HEK293 (cell line): ENCODE results near the gene DNAJC30.

Experiments used
- GLI2 ChIP-seq: fragments of 450-650 bp; formaldehyde crosslinking; IDR thresholded peaks from 2 replicates; pipeline ENCODE4; 2017; ENCODE audit warnings: missing biosample characterization, missing genetic modification characterization, low read depth, borderline replicate concordance
- IKZF3 ChIP-seq: fragments of 450-650 bp; IDR thresholded peaks from 2 replicates; pipeline ENCODE4 v1.5.0; 2018; ENCODE audit warnings: missing biosample characterization, mild to moderate bottlenecking, missing genetic modification characterization, moderate library complexity
- KLF1 ChIP-seq: fragments of 450-650 bp; formaldehyde crosslinking; IDR thresholded peaks from 2 replicates; pipeline ENCODE4 v1.5.1; 2016; ENCODE audit warnings: missing biosample characterization, missing genetic modification characterization
- KLF10 ChIP-seq: fragments of 450-650 bp; IDR thresholded peaks from 2 replicates; pipeline ENCODE4 v1.5.1; 2018; ENCODE audit warnings: missing biosample characterization, mild to moderate bottlenecking, missing genetic modification characterization
- PRDM6 ChIP-seq: fragments of 450-650 bp; formaldehyde crosslinking; IDR thresholded peaks from 2 replicates; pipeline ENCODE4 v1.5.1; 2017; ENCODE audit warnings: missing biosample characterization, missing genetic modification characterization
- SP2 ChIP-seq: fragments of 450-650 bp; formaldehyde crosslinking; IDR thresholded peaks from 2 replicates; pipeline ENCODE4 v1.5.1; 2016; ENCODE audit warnings: missing biosample characterization, missing genetic modification characterization
- TCF7L2 ChIP-seq: IDR thresholded peaks from 2 replicates; pipeline ENCODE4 v1.6.1; 2011; ENCODE audit warnings: low read depth, mild to moderate bottlenecking, inconsistent platforms, low read length, moderate library complexity, borderline replicate concordance
- TSHZ1 ChIP-seq: fragments of 450-650 bp; formaldehyde crosslinking; IDR thresholded peaks from 2 replicates; pipeline ENCODE4 v1.5.1; 2016; ENCODE audit warnings: missing biosample characterization, missing genetic modification characterization, borderline replicate concordance
- WT1 ChIP-seq: fragments of 450-650 bp; formaldehyde crosslinking; IDR thresholded peaks from 2 replicates; pipeline ENCODE4 v1.5.1; 2016; ENCODE audit warnings: missing biosample characterization, missing genetic modification characterization
- YY1 ChIP-seq: fragments of 450-650 bp; formaldehyde crosslinking; IDR thresholded peaks from 2 replicates; pipeline ENCODE4 v1.5.1; 2018; ENCODE audit warnings: missing biosample characterization, missing genetic modification characterization
- ZBTB10 ChIP-seq: fragments of 450-650 bp; formaldehyde crosslinking; IDR thresholded peaks from 2 replicates; pipeline ENCODE4 v1.5.1; 2016; ENCODE audit warnings: missing biosample characterization, missing genetic modification characterization
- ZBTB7A ChIP-seq: fragments of 450-650 bp; formaldehyde crosslinking; IDR thresholded peaks from 2 replicates; pipeline ENCODE4 v1.5.1; 2016; ENCODE audit warnings: low read depth, missing biosample characterization, missing genetic modification characterization
- ZFP3 ChIP-seq: fragments of 450-650 bp; formaldehyde crosslinking; IDR thresholded peaks from 2 replicates; pipeline ENCODE4 v1.5.1; 2016; ENCODE audit warnings: low read depth, missing biosample characterization, missing genetic modification characterization
- ZIC2 ChIP-seq: fragments of 450-650 bp; formaldehyde crosslinking; IDR thresholded peaks from 2 replicates; pipeline ENCODE4 v1.5.1; 2016; ENCODE audit warnings: missing biosample characterization, missing genetic modification characterization
- ZNF10 ChIP-seq: fragments of 450-650 bp; formaldehyde crosslinking; IDR thresholded peaks from 2 replicates; pipeline ENCODE4 v1.5.1; 2017; ENCODE audit warnings: missing biosample characterization, missing genetic modification characterization
- ZNF157 ChIP-seq: fragments of 450-650 bp; formaldehyde crosslinking; IDR thresholded peaks from 2 replicates; pipeline ENCODE4 v1.5.1; 2016; ENCODE audit warnings: missing biosample characterization, missing genetic modification characterization
- ZNF214 ChIP-seq: fragments of 450-650 bp; formaldehyde crosslinking; IDR thresholded peaks from 2 replicates; pipeline ENCODE4 v1.5.1; 2017; ENCODE audit warnings: missing biosample characterization, mild to moderate bottlenecking, missing genetic modification characterization, borderline replicate concordance
- ZNF335 ChIP-seq: fragments of 450-650 bp; formaldehyde crosslinking; conservative IDR thresholded peaks from 2 replicates; pipeline ENCODE4 v1.5.1; 2016; ENCODE audit warnings: missing biosample characterization, missing genetic modification characterization
- ZNF366 ChIP-seq: fragments of 450-650 bp; formaldehyde crosslinking; conservative IDR thresholded peaks from 2 replicates; pipeline ENCODE4 v1.5.1; 2016; ENCODE audit warnings: missing biosample characterization, missing genetic modification characterization
- ZNF37A ChIP-seq: fragments of 450-650 bp; IDR thresholded peaks from 2 replicates; pipeline ENCODE4 v1.5.1; 2018; ENCODE audit warnings: missing biosample characterization, missing genetic modification characterization
- ZNF488 ChIP-seq: fragments of 450-650 bp; formaldehyde crosslinking; IDR thresholded peaks from 2 replicates; pipeline ENCODE4 v1.5.1; 2016; ENCODE audit warnings: missing biosample characterization, missing genetic modification characterization
- ZNF544 ChIP-seq: fragments of 450-650 bp; formaldehyde crosslinking; IDR thresholded peaks from 2 replicates; pipeline ENCODE4 v1.5.0; 2017; ENCODE audit warnings: missing biosample characterization, missing genetic modification characterization
- ZNF561 ChIP-seq: fragments of 450-650 bp; IDR thresholded peaks from 2 replicates; pipeline ENCODE4 v1.5.1; 2018; ENCODE audit warnings: missing biosample characterization, missing genetic modification characterization, borderline replicate concordance
- ZNF596 ChIP-seq: fragments of 450-650 bp; IDR thresholded peaks from 2 replicates; pipeline ENCODE4 v1.5.0; 2018; ENCODE audit warnings: missing biosample characterization, mild to moderate bottlenecking, missing genetic modification characterization, moderate library complexity
- ZNF610 ChIP-seq: fragments of 450-650 bp; formaldehyde crosslinking; IDR thresholded peaks from 2 replicates; pipeline ENCODE4 v1.5.1; 2016; ENCODE audit warnings: missing biosample characterization, missing genetic modification characterization, borderline replicate concordance
- ZNF629 ChIP-seq: fragments of 450-650 bp; formaldehyde crosslinking; IDR thresholded peaks from 2 replicates; pipeline ENCODE4 v1.5.1; 2017; ENCODE audit warnings: missing biosample characterization, missing genetic modification characterization
- ZNF704 ChIP-seq: fragments of 450-650 bp; formaldehyde crosslinking; IDR thresholded peaks from 2 replicates; pipeline ENCODE4 v1.5.1; 2016; ENCODE audit warnings: missing biosample characterization, missing genetic modification characterization
- ZNF76 ChIP-seq: fragments of 450-650 bp; formaldehyde crosslinking; IDR thresholded peaks from 2 replicates; pipeline ENCODE4; 2016; ENCODE audit warnings: low read depth, missing biosample characterization, missing genetic modification characterization, borderline replicate concordance

DNAJC30 gene

GRCh38 chr7:73715648-73716317 is 32.5 kb upstream of the DNAJC30 start (continued):
- TF ChIP-seq YY1 (tag by site-specific recombination) (no peak), ZFP3 (no peak), PRDM6 (tag by site-specific recombination) (no peak), ZNF488 (no peak), WT1 (tag by site-specific recombination) (peak; percentile 59; the same call in 1 of the 2 replicates), ZIC2 (tag by site-specific recombination) (peak; percentile 82), ZNF704 (no peak), ZNF335 (tag by site-specific recombination) (no peak), TSHZ1 (tag by site-specific recombination) (no peak), KLF10 (tag by site-specific recombination) (peak; percentile 94), GLI2 (tag by site-specific recombination) (peak; percentile 18; the same call in 1 of the 2 replicates), KLF1 (tag by site-specific recombination) (peak; percentile 60), SP2 (tag by site-specific recombination) (peak; percentile 45), ZBTB10 (no peak), ZNF157 (tag by site-specific recombination) (no peak), ZNF37A (tag by site-specific recombination) (no peak), ZNF76 (tag by site-specific recombination) (no peak), ZBTB7A (tag by site-specific recombination) (no peak), IKZF3 (0 out of 2 replicates have a peak, but pooled peaks have one; percentile 66), ZNF596 (no peak), ZNF10 (tag by site-specific recombination) (peak; percentile 67), ZNF544 (tag by site-specific recombination) (no peak), ZNF214 (tag by site-specific recombination) (no peak), ZNF629 (tag by site-specific recombination) (peak; percentile 84), ZNF561 (tag by site-specific recombination) (no peak), TCF7L2 (peak; percentile 23; the same call in 1 of the 2 replicates), ZNF366 (tag by site-specific recombination) (peak; percentile 65), ZNF610 (no peak)
